Cardiac fibroblast (primary cell): Measurements from ENCODE around the gene CTTNBP2NL.

Experiments used
- DNase-seq, 2 donors: peaks; one replicate each; pipeline versions ENCODE4 v3.0.0 to v3.0.0-alpha.2; 2010; ENCODE audit warnings: low read depth in 2 of 2
- H3K4me3 ChIP-seq, 2 donors: replicated peaks in 1 of 2; 1 replicate in 1 of 2; 2 replicates in 1 of 2; pipeline ENCODE4 v1.5.1; 2011; ENCODE audit warnings: low read depth in 2 of 2, low read length in 2 of 2, mild to moderate bottlenecking in 2 of 2, moderate library complexity in 1 of 2
- TF ChIP-seq, protein P1 (sequence below): IDR thresholded peaks from one replicate; pipeline ENCODE4 v1.5.1; 2011; ENCODE audit warnings: low read depth, mild to moderate bottlenecking, low read length, inconsistent platforms

Gene CTTNBP2NL

DNA sequence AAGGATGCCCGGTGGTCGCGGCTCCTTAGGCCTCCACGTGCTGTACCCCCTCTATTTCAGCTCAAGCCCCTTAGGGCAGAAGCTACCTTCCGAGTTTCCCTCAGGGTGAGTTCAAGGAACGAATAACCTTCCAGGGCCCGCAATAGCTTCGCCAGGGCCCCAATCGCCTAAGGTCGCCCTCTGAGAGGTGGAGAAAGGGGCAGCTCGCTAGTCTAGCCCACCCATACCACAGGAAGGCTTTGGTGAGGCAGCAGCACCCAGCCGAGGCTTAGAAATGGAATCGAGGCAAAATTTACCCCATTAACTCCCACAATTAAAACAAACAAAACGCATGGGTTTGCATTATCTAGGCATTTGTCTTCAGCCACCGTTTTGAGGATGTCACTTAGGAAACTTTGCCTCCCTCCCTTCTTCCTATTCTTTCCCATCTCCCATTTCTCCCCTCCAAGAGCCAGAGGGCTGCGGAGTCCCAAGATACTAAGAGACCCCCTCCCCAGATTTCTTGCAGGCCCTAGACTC lies 113.7 kb downstream of the CTTNBP2NL start:
- no peak for DNase-seq
- peak overlapping the region in 1 of 2 donors; percentile 59 for H3K4me3 ChIP-seq
- TF ChIP-seq, protein P1, sequence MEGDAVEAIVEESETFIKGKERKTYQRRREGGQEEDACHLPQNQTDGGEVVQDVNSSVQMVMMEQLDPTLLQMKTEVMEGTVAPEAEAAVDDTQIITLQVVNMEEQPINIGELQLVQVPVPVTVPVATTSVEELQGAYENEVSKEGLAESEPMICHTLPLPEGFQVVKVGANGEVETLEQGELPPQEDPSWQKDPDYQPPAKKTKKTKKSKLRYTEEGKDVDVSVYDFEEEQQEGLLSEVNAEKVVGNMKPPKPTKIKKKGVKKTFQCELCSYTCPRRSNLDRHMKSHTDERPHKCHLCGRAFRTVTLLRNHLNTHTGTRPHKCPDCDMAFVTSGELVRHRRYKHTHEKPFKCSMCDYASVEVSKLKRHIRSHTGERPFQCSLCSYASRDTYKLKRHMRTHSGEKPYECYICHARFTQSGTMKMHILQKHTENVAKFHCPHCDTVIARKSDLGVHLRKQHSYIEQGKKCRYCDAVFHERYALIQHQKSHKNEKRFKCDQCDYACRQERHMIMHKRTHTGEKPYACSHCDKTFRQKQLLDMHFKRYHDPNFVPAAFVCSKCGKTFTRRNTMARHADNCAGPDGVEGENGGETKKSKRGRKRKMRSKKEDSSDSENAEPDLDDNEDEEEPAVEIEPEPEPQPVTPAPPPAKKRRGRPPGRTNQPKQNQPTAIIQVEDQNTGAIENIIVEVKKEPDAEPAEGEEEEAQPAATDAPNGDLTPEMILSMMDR = no peak

DNA sequence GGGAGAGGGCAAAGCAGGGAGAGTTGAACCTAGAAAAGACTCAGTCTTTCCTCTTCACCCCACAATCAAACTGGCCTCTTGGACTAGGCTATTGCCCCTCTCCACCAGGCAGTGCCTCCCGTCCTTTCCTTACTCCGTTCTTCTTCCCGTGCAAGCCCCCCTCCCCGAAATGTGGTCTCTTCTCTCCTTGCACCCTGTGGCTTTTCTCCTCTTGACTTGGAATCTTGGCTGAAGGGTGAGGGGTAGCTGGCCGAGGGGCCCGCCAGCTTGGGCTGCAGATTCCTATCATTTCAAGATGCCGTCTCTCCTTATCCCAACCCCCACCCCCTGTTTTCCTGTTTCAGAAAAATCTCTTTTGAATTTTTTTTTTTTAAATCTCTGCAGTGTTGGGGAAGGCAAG lies 114.3 kb downstream of the CTTNBP2NL start:
- H3K4me3 ChIP-seq = no peak overlapping the region
- DNase-seq = no peak
- TF ChIP-seq, protein P1 = no peak
